Activated CD4-positive, alpha-beta T cell treated with anti-CD3 and anti-CD28 coated beads, Interleukin-10, Interleukin-2, amounts not matched to agents 100 ng/mL and 50 ng/mL, durations not matched to agents 16 hours and 8 hours (primary cell): ENCODE measurements around the gene PPFIBP2.
A peak's percentile ranks its signal among the peaks of the same experiment; 100 is the strongest.

Source experiments
- DNase-seq: peaks from one replicate; pipeline ENCODE4 v3.0.0-alpha.2; 2020

Gene PPFIBP2

GRCh38 chr11:7581021-7581590 is 67.3 kb downstream of the PPFIBP2 start:
- no peak for DNase-seq

- DNase-seq = no peak
Observed at GRCh38 chr11:7582338-7582985, 68.7 kb downstream of the PPFIBP2 start.

- no peak for DNase-seq
Observed at GRCh38 chr11:7583248-7583647, 69.4 kb downstream of the PPFIBP2 start.

- DNase-seq = no peak
Observed at GRCh38 chr11:7584910-7585309, 71.1 kb downstream of the PPFIBP2 start.

GRCh38 chr11:7585816-7586215 is 72.0 kb downstream of the PPFIBP2 start:
- DNase-seq = no peak

GRCh38 chr11:7586376-7586775 is 72.6 kb downstream of the PPFIBP2 start:
- DNase-seq = no peak

- no peak for DNase-seq
Observed at GRCh38 chr11:7587712-7588111, 73.9 kb downstream of the PPFIBP2 start.

GRCh38 chr11:7589861-7590260 is 76.1 kb downstream of the PPFIBP2 start:
- DNase-seq = no peak

GRCh38 chr11:7590529-7590928 is 76.7 kb downstream of the PPFIBP2 start:
- DNase-seq = no peak

GRCh38 chr11:7591107-7591894 is 77.5 kb downstream of the PPFIBP2 start:
- DNase-seq = no peak

GRCh38 chr11:7591987-7592386 is 78.2 kb downstream of the PPFIBP2 start:
- peak; percentile 12 for DNase-seq

- peak; percentile 50 for DNase-seq
Observed at GRCh38 chr11:7592711-7593110, 78.9 kb downstream of the PPFIBP2 start.

- no peak for DNase-seq
Observed at GRCh38 chr11:7593481-7593880, 79.7 kb downstream of the PPFIBP2 start.

GRCh38 chr11:7595016-7595866 is 81.4 kb downstream of the PPFIBP2 start:
- DNase-seq = no peak

- DNase-seq = no peak
Observed at GRCh38 chr11:7595951-7596350, 82.2 kb downstream of the PPFIBP2 start.

GRCh38 chr11:7596975-7597391 is 83.2 kb downstream of the PPFIBP2 start:
- no peak for DNase-seq

- DNase-seq = no peak
Observed at GRCh38 chr11:7597620-7598019, 83.8 kb downstream of the PPFIBP2 start.

GRCh38 chr11:7599209-7599608 is 85.4 kb downstream of the PPFIBP2 start:
- DNase-seq = no peak

GRCh38 chr11:7600205-7600775 is 86.5 kb downstream of the PPFIBP2 start:
- DNase-seq = no peak

- no peak for DNase-seq
Observed at GRCh38 chr11:7603031-7603781, 89.4 kb downstream of the PPFIBP2 start.

- DNase-seq = no peak
Observed at GRCh38 chr11:7604331-7604955, 90.6 kb downstream of the PPFIBP2 start.
